Heart right ventricle (tissue), 16 donors: Measurements from ENCODE around the gene TNFSF4. TPM values are rescaled to one million over a fixed set of nuclear protein-coding genes. Genes with fewer than 3 reads are reported as not detected.

Experiments
- ATAC-seq, 8 donors: fragments of 200-7000 bp; cut with Tn5 transposase; one replicate each; pipeline ENCODE4 v1.9.1; 2020; ENCODE audit warnings: mild to moderate bottlenecking in 8 of 8, moderate library complexity in 8 of 8, moderate number of reproducible peaks in 1 of 8
- DNase-seq, 2 donors: peaks; one replicate each; pipeline ENCODE4 v3.0.0-alpha.2; 2020
- H3K27ac ChIP-seq, 10 donors: fragments of 200-600 bp; sonication (generic) in 2 of 10; one replicate each; pipeline versions ENCODE4 v1.5.0 to v1.8.0; 2020 to 2022; ENCODE audit warnings: mild to moderate bottlenecking in 3 of 10
- H3K27me3 ChIP-seq, 7 donors: fragments of 200-600 bp; one replicate each; pipeline ENCODE4 v1.8.0; 2021 to 2022; ENCODE audit warnings: mild to moderate bottlenecking in 2 of 7
- H3K36me3 ChIP-seq, 9 donors: fragments of 200-600 bp; sonication (generic) in 1 of 9; one replicate each; pipeline versions ENCODE4 v1.5.0 to v1.8.0; 2020 to 2022; ENCODE audit warnings: mild to moderate bottlenecking in 2 of 9
- H3K4me1 ChIP-seq, 9 donors: fragments of 200-600 bp; sonication (generic) in 1 of 9; one replicate each; pipeline versions ENCODE4 v1.5.0 to v1.8.0; 2020 to 2022; ENCODE audit warnings: mild to moderate bottlenecking in 4 of 9
- H3K4me3 ChIP-seq, 10 donors: fragments of 200-600 bp; sonication (generic) in 2 of 10; one replicate each; pipeline versions ENCODE4 v1.5.0 to v1.8.0; 2020 to 2022; ENCODE audit warnings: mild to moderate bottlenecking in 7 of 10, moderate library complexity in 2 of 10
- H3K9me3 ChIP-seq, 11 donors: fragments of 200-600 bp in 10 of 11; sonication (generic) in 2 of 11; one replicate each; pipeline versions ENCODE4 v1.5.0 to v1.8.0; 2013 to 2022; ENCODE audit warnings: mild to moderate bottlenecking in 2 of 11, control low read depth in 1 of 11, moderate library complexity in 1 of 11
- WGBS, 2 donors: extraction: QIAGEN DNeasy Blood & Tissue Kit; methylation state at CpG; one replicate each; pipeline ENCODE4 v1.1.7; 2013; ENCODE audit warnings: inconsistent platforms in 1 of 2; 5-methylcytosine and 5-hydroxymethylcytosine counted together
- intact Hi-C, 10 donors: fragments of 100-400 bp; cut with DNase I; formaldehyde crosslinking; loops; one replicate each; pipeline versions ENCODE4 v1.11.1 to v1.14.2; 2022
- polyA plus RNA-seq, 2 donors: library from polyadenylated mRNA; stranded (reverse); fragments of 200-250 nt; gene quantifications; one replicate each; pipeline ENCODE4 v1.2.3, GENCODE V29; 2013
- total RNA-seq, 10 donors: library from RNA; stranded (reverse); fragmentation: NEBNext Ultra II Directional in 3 of 10; extraction: Animal tissue kit (Norgen Biotek cat#: 25700) in 3 of 10; gene quantifications; one replicate each; pipeline versions ENCODE4 v1.2.1 to v1.2.4, GENCODE V29; 2021 to 2023
- TF ChIP-seq, protein P1 (sequence below), 9 donors: fragments of 200-600 bp; sonication (generic) in 2 of 9; IDR thresholded peaks; one replicate each; pipeline versions ENCODE4 v1.5.0 to v1.8.0; 2021 to 2022; ENCODE audit warnings: antibody characterized with exemption in 9 of 9, mild to moderate bottlenecking in 5 of 9, moderate library complexity in 1 of 9
- donor health status: Arrhythmogenic right ventricular cardiomyopathy.
- donor health status: ischemic (EF 13 %, LVEDD 7.1; RV severe dilation, severe dysfunction).
- donor health status: healthy with polysubstance abuse.
- donor health status: DM: no; HTN: yes; CAD: no.
- donor health status: DM: no; HTN: no; CAD: no.
- donor health status: ischemic (EF 25% LVEDD 6.9; RV normal size, moderate dysfunction).
- donor health status: ischemic (EF 25% LVEDD 5.7; RV mildly dilated, moderate dysfunction).
- donor health status: healthy.
- donor health status: DM: yes; HTN: yes; CAD: no.
- donor health status: Ischemic cardiomyopathy.
- donor health status: ischemic (EF 35%, LVEDD 5.7; RV mildly dilated, moderate dysfunction).
- donor health status: nonischemic (EF 11% LVEDD 7.7; RV severe dilation, severe dysfunction).
- donor health status: DM: yes; HTN: yes; CAD: no.
- donor health status: PGD.
- donor health status: ischemic (EF 29% LVEDD 5.4; RV normal size, mild dysfunction).
- donor health status: nonischemic (EF 23%, LVEDD 6.1; RV moderate dilation, normal function).

The TNFSF4 gene
- total and polyA plus RNA-seq, 12 donors: 0.26 to 1.5 (median 0.74) TPM

DNA sequence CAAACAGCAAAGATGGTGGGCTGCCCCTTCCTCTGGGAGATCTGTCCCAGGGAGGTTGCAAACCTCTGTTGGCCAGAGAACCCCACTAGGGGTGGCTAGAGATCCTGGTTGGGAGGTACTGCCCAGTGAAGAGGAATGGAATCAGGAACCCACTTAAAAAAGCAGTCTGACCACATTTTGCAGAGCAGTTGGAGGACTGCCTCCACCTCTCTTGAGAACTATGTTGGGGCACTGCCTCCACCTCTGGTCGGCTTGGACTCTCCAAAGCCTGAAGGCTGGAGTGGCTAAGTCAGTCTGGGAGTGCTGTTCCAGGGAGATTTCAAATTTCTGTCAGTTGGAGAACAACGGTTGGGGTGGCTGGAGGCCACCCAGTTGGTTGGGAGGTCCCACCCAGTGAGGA lies 58.6 kb downstream of the TNFSF4 start:
- no peak overlapping the region for H3K27ac ChIP-seq
- H3K4me1 ChIP-seq: peaks cover 0 to 3% (median 0%) of the 10 kb centered on the region in 9 donors
- intact Hi-C loops: no loop called here
- H3K27me3 ChIP-seq: no peaks in the 10 kb centered on the region
- ATAC-seq (no peak), DNase-seq (no peak)
- H3K9me3 ChIP-seq: peaks cover 0 to 36% (median 11%) of the 10 kb centered on the region in 11 donors
- 67 to 82% methylated on average over 2 of the region's 2 CpGs for WGBS, 2 donors
- no peak overlapping the region for H3K4me3 ChIP-seq
- H3K36me3 ChIP-seq: no peaks in the 10 kb centered on the region
- TF ChIP-seq, protein P1, sequence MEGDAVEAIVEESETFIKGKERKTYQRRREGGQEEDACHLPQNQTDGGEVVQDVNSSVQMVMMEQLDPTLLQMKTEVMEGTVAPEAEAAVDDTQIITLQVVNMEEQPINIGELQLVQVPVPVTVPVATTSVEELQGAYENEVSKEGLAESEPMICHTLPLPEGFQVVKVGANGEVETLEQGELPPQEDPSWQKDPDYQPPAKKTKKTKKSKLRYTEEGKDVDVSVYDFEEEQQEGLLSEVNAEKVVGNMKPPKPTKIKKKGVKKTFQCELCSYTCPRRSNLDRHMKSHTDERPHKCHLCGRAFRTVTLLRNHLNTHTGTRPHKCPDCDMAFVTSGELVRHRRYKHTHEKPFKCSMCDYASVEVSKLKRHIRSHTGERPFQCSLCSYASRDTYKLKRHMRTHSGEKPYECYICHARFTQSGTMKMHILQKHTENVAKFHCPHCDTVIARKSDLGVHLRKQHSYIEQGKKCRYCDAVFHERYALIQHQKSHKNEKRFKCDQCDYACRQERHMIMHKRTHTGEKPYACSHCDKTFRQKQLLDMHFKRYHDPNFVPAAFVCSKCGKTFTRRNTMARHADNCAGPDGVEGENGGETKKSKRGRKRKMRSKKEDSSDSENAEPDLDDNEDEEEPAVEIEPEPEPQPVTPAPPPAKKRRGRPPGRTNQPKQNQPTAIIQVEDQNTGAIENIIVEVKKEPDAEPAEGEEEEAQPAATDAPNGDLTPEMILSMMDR (IDR thresholded peaks at IDR 0.05): no peak

DNA sequence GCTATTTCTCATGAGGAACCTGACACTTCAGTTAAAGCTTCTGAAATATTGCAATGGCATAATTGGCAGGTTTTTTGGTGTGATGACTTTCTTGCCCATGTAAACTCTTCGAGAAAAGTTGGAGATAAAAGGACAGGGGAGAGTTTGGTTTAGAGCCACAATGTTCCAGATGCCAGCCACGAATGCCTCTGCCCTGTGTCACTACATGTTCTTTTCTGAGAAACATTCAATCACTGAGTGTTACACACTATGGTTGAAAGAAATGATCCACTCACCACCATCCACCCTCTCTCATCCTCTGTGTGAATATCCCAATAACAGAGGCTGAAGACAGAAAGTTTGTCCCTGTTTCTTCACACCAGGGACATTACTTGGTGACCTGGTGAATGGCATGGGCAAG lies 66.4 kb downstream of the TNFSF4 start:
- H3K27me3 ChIP-seq: no peaks in the 10 kb centered on the region
- no peaks in the 10 kb centered on the region for H3K4me1 ChIP-seq
- H3K9me3 ChIP-seq: peaks cover 0 to 37% (median 9%) of the 10 kb centered on the region in 11 donors
- no peaks in the 10 kb centered on the region for H3K36me3 ChIP-seq
- WGBS, 2 donors: 66 to 73% methylated on average over 2 of the region's 2 CpGs
- H3K4me3 ChIP-seq: no peak overlapping the region
- DNase-seq (no peak), ATAC-seq (no peak)
- intact Hi-C loops: no loop called here
- no peak overlapping the region for H3K27ac ChIP-seq
- TF ChIP-seq, protein P1 (IDR thresholded peaks at IDR 0.05): no peak

- no peaks in the 10 kb centered on the region for H3K4me1 ChIP-seq
- TF ChIP-seq, protein P1 (IDR thresholded peaks at IDR 0.05): no peak
- H3K36me3 ChIP-seq: no peaks in the 10 kb centered on the region
- DNase-seq (no peak), ATAC-seq (no peak)
- no peaks in the 10 kb centered on the region for H3K27me3 ChIP-seq
- 97 to 98% methylated on average over 3 of the region's 3 CpGs for WGBS, 2 donors
- H3K4me3 ChIP-seq: no peak overlapping the region
- H3K27ac ChIP-seq: no peak overlapping the region
- intact Hi-C loops: no loop called here
- peaks cover 0 to 26% (median 0%) of the 10 kb centered on the region in 11 donors for H3K9me3 ChIP-seq
Observed at GRCh38 chr1:173139706-173140105, 67.4 kb downstream of the TNFSF4 start.

DNA sequence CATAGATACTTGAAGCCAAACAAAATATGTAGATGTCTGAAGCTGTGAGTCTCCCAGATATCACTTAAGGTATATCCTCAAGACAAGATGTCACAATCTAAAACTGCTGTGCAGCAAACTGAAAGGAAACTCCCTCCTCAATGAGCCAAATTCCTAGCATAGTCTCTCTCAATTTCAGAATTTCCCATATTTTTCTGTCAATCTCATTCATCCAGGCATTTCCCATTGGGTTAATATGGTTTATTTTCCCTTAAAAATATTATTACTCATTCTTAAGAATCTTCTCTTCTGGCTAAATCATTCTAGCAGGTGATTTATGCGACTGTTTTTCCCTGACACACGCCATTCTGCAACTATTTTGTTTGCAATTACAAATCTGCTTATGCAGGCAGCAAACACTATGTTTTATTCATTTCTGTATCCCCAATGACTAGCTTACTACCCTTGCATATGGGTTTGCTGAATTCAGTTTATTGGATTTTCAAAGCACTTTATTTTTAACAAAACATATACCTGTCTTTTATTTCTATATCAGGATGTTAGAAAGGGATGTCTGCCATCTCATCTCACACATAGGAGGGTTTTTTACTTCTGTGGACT lies 69.9 kb downstream of the TNFSF4 start:
- 82 to 83% methylated on average over 2 of the region's 2 CpGs for WGBS, 2 donors

More for the DNA sequence above, 69.9 kb downstream of the TNFSF4 start:
- TF ChIP-seq, protein P1 (IDR thresholded peaks at IDR 0.05): no peak
- Histone ChIP-seq H3K36me3 (no peaks in the 10 kb centered on the region), H3K9me3 (peaks cover 0 to 4% (median 0%) of the 10 kb centered on the region in 11 donors), H3K27ac (no peak overlapping the region), H3K27me3 (no peaks in the 10 kb centered on the region), H3K4me1 (no peaks in the 10 kb centered on the region), H3K4me3 (no peak overlapping the region)
- intact Hi-C loops: no loop called here
- no peak for ATAC-seq
- no peak for DNase-seq
